ENCODE data around the gene AVPI1. TPM values are rescaled to one million over a fixed set of nuclear protein-coding genes. Genes with fewer than 3 reads are reported as not detected.
A peak's percentile ranks its signal among the peaks of the same experiment; 100 is the strongest.

Gene AVPI1
- total and polyA plus RNA-seq, 2 of the 13 experiments (the other 11 are each of a cell fraction or from before 2014, with no cell fraction given): 39.8 to 61.2 TPM

DNA sequence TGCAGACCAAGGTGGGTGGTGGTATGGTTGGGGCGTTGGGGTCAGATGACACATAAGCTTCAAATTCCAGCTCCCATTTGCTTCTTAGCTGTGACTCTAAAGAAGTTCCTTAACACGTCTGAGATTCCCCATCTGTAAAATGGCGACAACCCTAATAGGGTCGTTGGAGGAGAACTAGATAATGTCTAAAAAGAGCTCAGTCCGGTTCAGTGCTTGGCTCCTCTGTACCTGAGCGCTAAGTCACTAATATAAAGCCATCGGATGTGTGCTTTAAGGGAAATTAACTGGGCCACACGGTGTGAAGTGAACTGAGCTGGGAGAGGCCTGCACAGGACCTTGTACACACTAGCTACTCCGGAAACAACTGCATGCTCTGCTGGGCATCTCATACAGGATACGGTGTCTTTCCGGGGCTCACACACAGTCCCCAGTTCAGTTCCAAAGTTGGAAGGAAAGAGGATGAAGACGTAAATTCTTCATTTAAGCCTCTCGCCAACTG lies 49.4 kb upstream of the AVPI1 start (continued):
- TF ChIP-seq EEA1 (CRISPR knock-in tag; IDR thresholded peaks at IDR 0.05; ENCODE audit: borderline replicate concordance): no peak
- TF ChIP-seq EHMT2 (IDR thresholded peaks at IDR 0.05; ENCODE audit: borderline replicate concordance, low read depth, low read length): 0 out of 2 replicates have a peak, but pooled peaks have one; percentile 26
- peak; percentile 90; the same call in 1 of the 2 replicates for TF ChIP-seq SETDB1 (CRISPR knock-in tag; IDR thresholded peaks at IDR 0.05; ENCODE audit: borderline replicate concordance)
- 0 out of 4 replicates have a peak, but pooled peaks of 1 of the 2 experiments have one; percentile 17 for TF ChIP-seq NR2F1 (CRISPR knock-in tag; IDR thresholded peaks at IDR 0.05)
- TF ChIP-seq ZNF713 (CRISPR knock-in tag; IDR thresholded peaks at IDR 0.05): no peak
- TF ChIP-seq CREB3 (CRISPR knock-in tag; IDR thresholded peaks at IDR 0.05): no peak
- TF ChIP-seq ZNF546 (CRISPR knock-in tag; conservative IDR thresholded peaks at IDR 0.05): no peak
- no peak for TF ChIP-seq BHLHE40 (IDR thresholded peaks at IDR 0.05; ENCODE audit: low read length)
- TF ChIP-seq, protein P1, sequence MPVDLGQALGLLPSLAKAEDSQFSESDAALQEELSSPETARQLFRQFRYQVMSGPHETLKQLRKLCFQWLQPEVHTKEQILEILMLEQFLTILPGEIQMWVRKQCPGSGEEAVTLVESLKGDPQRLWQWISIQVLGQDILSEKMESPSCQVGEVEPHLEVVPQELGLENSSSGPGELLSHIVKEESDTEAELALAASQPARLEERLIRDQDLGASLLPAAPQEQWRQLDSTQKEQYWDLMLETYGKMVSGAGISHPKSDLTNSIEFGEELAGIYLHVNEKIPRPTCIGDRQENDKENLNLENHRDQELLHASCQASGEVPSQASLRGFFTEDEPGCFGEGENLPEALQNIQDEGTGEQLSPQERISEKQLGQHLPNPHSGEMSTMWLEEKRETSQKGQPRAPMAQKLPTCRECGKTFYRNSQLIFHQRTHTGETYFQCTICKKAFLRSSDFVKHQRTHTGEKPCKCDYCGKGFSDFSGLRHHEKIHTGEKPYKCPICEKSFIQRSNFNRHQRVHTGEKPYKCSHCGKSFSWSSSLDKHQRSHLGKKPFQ (CRISPR knock-in tag; IDR thresholded peaks at IDR 0.05; ENCODE audit: insufficient replicate concordance): peak; percentile 25
- TF ChIP-seq SP5 (CRISPR knock-in tag; IDR thresholded peaks at IDR 0.05; ENCODE audit: borderline replicate concordance, low read depth): no peak
- 0 out of 2 replicates have a peak, but pooled peaks have one; percentile 14 for TF ChIP-seq ZFP82 (CRISPR knock-in tag; IDR thresholded peaks at IDR 0.05; ENCODE audit: borderline replicate concordance)
- no peak for TF ChIP-seq NFKBIZ (CRISPR knock-in tag; IDR thresholded peaks at IDR 0.05)
- no peak for TF ChIP-seq ZNF788 (CRISPR knock-in tag; IDR thresholded peaks at IDR 0.05; ENCODE audit: borderline replicate concordance)
- TF ChIP-seq ZNF383 (CRISPR knock-in tag; IDR thresholded peaks at IDR 0.05; ENCODE audit: borderline replicate concordance): no peak
- peak; percentile 87; the same call in 1 of the 2 replicates for TF ChIP-seq CC2D1A (CRISPR knock-in tag; IDR thresholded peaks at IDR 0.05)
- 0 out of 2 replicates have a peak, but pooled peaks have one; percentile 6 for TF ChIP-seq CHCHD3 (CRISPR knock-in tag; IDR thresholded peaks at IDR 0.05)
- no peak for TF ChIP-seq TOPORS (CRISPR knock-in tag; IDR thresholded peaks at IDR 0.05)
- peak; percentile 97 for TF ChIP-seq ZNF224 (CRISPR knock-in tag; IDR thresholded peaks at IDR 0.05)
- TF ChIP-seq, protein P2, sequence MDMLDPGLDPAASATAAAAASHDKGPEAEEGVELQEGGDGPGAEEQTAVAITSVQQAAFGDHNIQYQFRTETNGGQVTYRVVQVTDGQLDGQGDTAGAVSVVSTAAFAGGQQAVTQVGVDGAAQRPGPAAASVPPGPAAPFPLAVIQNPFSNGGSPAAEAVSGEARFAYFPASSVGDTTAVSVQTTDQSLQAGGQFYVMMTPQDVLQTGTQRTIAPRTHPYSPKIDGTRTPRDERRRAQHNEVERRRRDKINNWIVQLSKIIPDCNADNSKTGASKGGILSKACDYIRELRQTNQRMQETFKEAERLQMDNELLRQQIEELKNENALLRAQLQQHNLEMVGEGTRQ (IDR thresholded peaks at IDR 0.05; ENCODE audit: low read depth, low read length): no peak
- TF ChIP-seq, protein P2 (CRISPR knock-in tag; IDR thresholded peaks at IDR 0.05; ENCODE audit: borderline replicate concordance): 0 out of 2 replicates have a peak, but pooled peaks have one; percentile 53

Measured in HepG2 (cell line).